ENCODE data around the gene TAPBPL. TPM values are rescaled to one million over a fixed set of nuclear protein-coding genes. Genes with fewer than 3 reads are reported as not detected.

Gene TAPBPL
- total RNA-seq, 1 donor from 2014 or later: 17.2 TPM

DNA sequence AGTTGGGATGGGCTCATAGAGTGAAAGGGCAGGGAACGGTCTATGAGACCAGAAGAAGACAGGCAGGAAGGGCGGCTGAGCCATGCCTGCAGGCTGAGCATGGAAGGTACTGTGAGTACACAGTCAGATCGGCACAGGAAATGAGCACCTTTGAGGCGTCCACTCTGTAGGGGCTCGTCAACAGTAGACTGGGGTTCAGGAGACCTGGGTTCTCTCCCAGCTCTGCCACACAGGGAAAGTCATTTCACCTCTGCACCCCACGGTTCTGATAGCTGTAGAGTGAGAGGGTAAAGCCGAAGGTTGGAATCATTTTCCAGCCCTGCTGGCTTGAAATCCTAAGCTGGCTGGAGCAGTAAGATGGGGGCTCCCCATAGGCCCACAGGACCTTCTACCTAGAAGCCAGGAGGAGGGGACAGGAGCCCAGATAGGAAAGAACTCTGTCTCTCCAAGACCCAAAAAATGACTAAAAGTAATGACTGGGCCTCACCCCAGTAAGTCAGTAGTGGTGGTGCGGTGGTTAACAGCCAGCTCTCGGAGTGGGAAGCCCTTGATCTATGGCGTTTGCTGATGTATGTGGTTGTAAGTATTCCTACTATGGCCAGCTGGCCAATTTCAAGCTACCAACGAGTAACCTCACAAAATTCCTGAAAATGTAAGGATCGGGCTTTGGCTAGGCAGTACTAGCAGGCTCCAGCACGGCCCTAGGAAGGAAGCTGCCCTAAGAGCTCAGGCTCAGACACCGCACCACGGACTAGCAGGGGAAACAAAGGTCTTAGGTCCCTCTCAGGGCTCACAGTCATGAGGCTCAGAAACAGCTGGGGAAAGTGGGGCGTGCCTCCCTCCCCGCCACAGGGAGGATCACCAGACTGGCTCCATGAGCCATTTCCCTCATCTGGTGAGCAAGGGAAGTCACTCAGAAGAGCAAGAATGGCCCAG, 17.4 kb upstream of the TAPBPL start:
- intact Hi-C loops (cut with DNase I): no loop called here
- DNase-seq (ENCODE audit: low spot score): peak; percentile 27

DNA sequence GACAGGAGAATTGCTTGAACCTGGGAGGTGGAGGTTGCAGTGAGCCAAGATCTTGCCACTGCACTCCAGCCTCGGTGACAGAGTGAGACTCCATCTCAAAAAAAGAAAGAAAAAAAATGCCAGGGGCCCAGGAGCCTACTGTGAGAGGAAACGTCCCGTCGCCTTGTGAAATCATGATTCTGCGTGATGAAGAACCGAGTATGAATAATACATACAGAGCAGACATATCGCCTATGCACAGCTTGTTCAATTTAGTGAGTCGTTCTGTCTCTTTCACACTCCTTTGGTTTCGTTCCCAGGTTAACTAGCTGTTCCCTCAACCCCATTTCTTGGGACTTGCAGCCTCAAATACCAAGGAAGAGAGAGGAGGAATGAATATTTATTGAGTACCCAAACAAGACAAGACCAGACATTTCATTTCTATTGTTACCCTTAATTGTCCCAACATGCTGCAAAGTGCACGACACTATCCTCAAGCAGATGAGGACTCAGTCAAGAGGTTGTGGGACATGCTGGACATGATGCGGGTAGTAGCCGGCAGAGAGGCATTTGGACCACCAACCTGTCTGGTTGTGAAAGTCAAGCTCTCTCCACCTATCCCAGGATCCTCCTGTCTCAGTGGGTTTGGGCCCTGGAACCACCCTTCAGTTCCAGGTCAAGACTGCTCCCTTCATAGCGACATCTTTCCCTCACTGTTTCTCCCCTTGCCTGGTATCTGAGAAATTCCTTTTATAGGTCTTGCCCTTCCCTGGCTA, 15.7 kb upstream of the TAPBPL start:
- peak; percentile 17 for DNase-seq (ENCODE audit: low spot score)
- intact Hi-C loops (cut with DNase I): no loop called here

DNA sequence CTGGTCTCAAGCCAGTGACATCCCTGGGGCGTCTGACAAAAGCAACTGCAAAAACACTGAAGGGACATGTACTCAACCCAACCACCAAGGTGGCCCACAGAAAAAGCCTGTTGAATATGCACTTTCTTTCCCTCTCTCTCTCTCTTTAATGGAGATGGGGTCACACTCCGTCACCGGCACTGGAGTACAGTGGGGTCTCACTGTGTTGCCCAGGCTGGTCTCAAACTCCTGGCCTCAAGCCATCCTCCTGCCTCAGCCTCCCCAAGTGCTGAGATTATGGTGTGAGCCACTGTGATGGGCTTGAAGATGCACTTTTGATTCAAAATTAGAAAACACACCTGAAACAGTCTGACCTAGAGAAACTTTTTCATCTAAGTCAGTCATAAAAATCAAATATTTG, 14.3 kb upstream of the TAPBPL start:
- peak; percentile 22 for DNase-seq (ENCODE audit: low spot score)
- intact Hi-C loops (cut with DNase I): no loop called here

DNA sequence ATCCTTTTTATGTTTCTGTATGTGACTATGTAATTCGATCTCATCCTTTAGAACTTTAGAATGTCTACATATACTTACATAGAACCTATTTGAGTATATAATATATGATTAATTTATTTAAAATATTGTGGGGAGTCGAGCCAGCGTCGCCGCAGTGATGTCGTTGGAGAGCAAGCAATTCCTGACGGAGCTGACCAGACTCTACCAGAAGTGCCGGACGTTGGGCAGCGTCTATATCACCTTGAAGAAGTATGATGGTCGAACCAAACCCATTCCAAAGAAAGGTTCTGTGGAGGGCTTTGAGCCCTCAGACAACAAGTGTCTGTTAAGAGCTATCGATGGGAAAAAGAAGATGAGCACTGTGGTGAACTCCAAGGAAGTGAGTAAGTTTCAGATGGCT, 13.5 kb upstream of the TAPBPL start:
- intact Hi-C loops (cut with DNase I): no loop called here
- DNase-seq (ENCODE audit: low spot score): peak; percentile 1

DNA sequence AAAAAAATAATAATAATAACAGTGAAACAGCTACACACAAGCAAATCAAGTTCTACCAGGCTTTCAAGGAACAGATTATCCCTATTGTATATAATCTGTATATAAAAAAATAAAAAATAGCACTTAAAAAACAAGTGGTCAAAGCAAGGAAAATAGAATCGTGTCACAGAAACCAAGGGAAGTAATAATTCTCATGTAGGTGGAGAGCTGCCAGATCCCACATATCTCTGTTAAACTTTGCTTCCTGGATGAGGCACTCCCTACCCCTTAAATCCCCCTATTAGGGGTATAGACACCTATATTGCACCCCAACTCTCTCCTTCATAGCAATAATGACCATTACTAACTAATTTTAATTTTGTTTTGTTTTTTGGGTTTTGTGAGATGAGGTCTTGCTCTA, 11.5 kb upstream of the TAPBPL start:
- DNase-seq (ENCODE audit: low spot score): no peak
- intact Hi-C loops (cut with DNase I): no loop called here

DNA sequence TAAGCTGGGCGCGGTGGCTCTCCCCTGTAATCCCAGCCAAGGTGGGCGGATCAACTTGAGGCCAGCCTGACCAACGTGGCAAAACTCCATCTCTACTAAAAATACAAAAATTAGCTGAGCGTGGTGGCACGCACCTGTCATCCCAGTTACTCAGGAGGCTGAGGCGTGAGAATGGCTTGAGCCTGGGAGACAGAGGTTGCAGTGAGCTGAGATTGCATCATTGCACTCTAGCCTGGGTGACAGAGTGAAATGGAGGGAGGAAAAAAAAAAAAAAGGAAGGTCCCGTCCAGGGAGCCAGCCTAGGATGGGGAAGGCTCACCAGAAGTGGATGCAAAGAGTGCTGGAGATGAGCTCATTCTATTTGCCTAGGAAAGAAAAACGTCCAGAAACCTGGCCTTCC, 9.0 kb upstream of the TAPBPL start:
- intact Hi-C loops (cut with DNase I): no loop called here
- peak; percentile 6 for DNase-seq (ENCODE audit: low spot score)

DNA sequence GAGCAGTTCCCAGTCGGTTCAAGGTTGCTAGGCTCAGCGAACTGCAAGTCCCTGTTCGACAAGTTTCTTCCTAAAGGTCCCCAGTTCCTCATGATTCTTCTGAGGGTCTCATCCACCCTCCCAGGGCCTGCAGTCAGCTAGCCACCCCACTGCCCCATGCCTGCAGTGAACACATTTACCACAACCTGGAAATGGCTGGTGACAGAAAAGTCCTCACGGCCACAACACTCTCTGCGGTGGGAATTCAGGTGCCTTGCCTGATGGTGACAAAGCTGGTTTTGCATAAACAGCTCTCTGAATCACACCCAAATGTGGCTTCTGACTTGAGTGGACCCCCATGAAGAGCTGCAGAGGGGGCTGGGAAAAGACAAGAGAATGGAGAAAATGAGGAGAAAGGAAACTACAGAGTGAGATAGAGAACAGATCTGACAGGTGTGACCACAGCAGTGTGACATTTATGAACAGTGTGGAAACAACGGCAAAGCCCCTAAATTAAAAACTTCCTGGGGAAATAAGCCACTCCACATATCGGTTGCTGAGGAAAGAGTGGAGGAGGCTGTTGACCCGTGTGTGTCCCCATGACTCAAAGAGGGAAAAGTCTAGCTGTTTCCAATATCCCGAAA, 8.4 kb upstream of the TAPBPL start:
- intact Hi-C loops (cut with DNase I): no loop called here
- peak; percentile 53 for DNase-seq (ENCODE audit: low spot score)

DNA sequence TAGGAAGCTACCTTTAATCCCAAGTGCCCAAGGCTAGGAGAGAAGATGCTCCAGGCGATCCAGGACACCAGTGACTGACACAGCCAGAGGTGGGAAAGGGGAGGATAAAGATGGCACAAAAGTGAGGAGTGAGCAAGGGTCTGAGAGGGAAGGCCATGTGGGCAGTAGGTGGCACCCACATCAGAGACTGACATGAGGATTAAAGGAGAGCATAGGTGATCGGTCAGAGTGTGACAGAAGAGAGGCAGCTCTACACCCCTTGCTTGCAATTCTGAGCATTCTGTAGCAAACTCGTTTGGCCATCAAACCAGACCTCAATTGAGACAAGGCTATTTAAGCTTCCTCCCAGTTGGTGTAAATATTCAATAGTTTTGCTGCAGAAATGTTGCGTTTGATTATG, 7.8 kb upstream of the TAPBPL start:
- peak; percentile 22 for DNase-seq (ENCODE audit: low spot score)
- intact Hi-C loops (cut with DNase I): no loop called here

- DNase-seq (ENCODE audit: low spot score): no peak
- intact Hi-C loops (cut with DNase I): no loop called here
Measured at GRCh38 chr12:6444704-6445688, 6.8 kb upstream of the TAPBPL start, which contains the start of gene CD27. Gene CD27, plus strand, starts transcription at chr12:6444955. Its CDS starts 141 bp downstream, at chr12:6445096.

- peak; percentile 65 for DNase-seq (ENCODE audit: low spot score)
- intact Hi-C loops (cut with DNase I): loop anchor here (2.0 to 5.0 kb wide), 2 partner anchors 43 to 113 kb away; partner anchors contain the start of gene MRPL51
Measured at GRCh38 chr12:6450091-6450868, 1.6 kb upstream of the TAPBPL start.

GRCh38 chr12:6450869-6451347, 934 bp upstream of the TAPBPL start:
- no peak for DNase-seq (ENCODE audit: low spot score)
- intact Hi-C loops (cut with DNase I): loop anchor here (2.0 to 5.0 kb wide), 2 partner anchors 42 to 114 kb away; partner anchors contain the start of gene MRPL51

DNA sequence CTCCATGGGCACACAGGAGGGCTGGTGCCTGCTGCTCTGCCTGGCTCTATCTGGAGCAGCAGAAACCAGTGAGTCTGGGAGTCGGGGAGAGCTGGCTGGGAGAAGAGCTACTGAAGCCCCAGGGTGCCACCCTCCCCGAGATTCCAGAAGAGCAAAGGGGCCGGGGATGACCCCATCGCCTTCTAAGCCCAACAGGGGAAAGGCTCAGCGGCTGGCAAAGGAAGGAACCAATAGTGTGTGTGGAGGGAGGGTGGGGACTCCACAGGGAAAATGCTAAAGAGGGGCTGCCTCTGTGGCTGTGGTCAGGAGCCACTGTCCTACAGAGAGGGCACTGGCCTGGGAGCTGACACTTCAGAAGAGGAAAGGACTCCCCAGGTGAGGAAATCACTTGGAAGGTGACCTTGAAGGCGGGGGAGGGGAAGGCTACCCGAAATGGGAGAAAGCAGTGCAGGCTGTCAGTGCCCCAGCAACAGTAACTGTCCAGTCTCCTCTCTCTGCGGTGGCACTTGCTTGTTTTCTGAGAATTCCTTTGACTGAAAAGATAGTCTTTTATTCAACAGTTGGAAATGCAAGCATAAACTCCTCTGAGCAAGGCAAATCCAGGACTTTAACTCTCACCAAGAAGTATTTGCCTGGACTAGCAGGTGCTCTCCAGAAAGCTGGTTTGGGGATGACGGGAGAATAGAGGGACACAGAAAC, 552 bp downstream of the TAPBPL start:
- intact Hi-C loops (cut with DNase I): loop anchor here (5.0 kb wide), 1 partner anchor 115 kb away; no protein-coding TSS in a partner anchor
- peak; percentile 82 for DNase-seq (ENCODE audit: low spot score)

GRCh38 chr12:6452944-6453630, 1.2 kb downstream of the TAPBPL start:
- intact Hi-C loops (cut with DNase I): loop anchor here (5.0 kb wide), 1 partner anchor 116 kb away; no protein-coding TSS in a partner anchor
- DNase-seq (ENCODE audit: low spot score): no peak

- DNase-seq (ENCODE audit: low spot score): peak; percentile 51
Measured at GRCh38 chr12:6457220-6457945, 5.5 kb downstream of the TAPBPL start.

DNA sequence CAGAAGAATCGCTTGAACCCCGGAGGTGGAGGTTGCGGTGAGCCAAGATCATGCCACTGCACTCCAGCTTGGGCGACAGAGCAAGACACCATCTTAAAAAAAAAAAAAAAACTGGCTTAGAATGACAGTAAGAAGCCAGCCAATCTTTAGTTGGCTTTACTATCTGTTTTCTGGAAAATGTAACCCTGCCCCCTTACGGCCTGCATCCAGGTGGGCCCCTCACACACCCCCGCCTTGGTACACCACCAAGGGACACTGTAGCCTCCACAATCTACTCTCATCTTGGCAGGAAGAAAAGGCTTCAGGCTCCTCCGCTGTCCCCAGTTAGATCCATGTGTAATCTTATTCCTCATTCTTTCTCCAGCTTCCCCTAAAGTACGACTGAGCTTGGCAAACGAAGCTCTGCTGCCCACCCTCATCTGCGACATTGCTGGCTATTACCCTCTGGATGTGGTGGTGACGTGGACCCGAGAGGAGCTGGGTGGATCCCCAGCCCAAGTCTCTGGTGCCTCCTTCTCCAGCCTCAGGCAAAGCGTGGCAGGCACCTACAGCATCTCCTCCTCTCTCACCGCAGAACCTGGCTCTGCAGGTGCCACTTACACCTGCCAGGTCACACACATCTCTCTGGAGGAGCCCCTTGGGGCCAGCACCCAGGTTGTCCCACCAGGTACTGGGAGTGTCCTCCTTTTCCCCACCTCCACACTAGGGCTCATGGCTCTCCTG, 6.6 kb downstream of the TAPBPL start:
- intact Hi-C loops (cut with DNase I): no loop called here
- DNase-seq (ENCODE audit: low spot score): no peak

More at GRCh38 chr12:6457220-6457945, 5.5 kb downstream of the TAPBPL start:
- intact Hi-C loops (cut with DNase I): no loop called here
